Activated CD4-positive, alpha-beta T cell treated with anti-CD3 and anti-CD28 coated beads, Interleukin-2, amount 50 U/mL, for 1 hour (primary cell): ENCODE measurements around the gene ZSCAN12.
"Not testable (repeated sequence)": the region's sequence is repeated elsewhere in the genome, so short reads cannot be mapped to it uniquely, and the experiment has no call there.

Experiments used
- DNase-seq: peaks from one replicate; pipeline ENCODE4 v3.0.0-alpha.2; 2020

The ZSCAN12 gene

GRCh38 chr6:28393912-28394662 is 5.5 kb downstream of the ZSCAN12 start:
- no peak for DNase-seq

DNA sequence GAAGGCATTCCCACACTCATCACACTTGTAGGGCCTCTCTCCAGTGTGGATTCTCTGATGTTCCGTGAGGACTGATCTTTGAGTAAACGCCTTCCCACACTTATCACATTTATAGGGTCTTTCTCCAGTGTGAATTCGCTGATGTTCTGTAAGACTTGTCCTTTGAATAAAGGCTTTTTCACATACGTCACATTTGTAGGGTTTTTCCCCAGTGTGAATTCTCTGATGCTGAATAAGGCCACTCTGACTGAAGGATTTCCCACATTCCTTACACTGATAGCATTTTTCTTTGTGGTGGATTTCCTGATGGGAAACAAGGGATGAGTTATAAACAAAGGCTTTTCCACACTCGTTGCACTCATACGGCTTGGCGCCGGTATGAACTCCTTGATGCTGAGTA is 8.9 kb downstream of the ZSCAN12 start:
- no peak for DNase-seq

DNA sequence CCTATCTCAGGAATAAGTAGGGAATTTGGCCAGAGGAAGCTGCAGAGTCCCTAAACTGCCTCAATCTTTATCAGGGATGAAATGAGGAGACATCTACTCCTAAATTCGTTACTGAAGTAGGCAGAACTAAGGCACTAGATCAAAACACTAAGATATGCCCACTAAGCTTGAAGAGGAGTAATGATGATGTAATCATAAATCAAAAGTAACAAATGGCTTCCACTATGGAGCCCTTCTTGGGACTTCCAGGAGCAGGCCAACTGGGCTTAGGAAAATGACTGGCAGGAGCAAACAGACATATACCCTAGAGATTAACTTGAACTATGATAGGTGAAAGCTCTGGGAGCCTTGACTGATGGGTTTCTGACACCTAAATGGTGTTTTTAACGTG is 15.4 kb downstream of the ZSCAN12 start:
- no peak for DNase-seq

- DNase-seq, result no peak
Measured at GRCh38 chr6:28383235-28384142, 16.1 kb downstream of the ZSCAN12 start.

DNA sequence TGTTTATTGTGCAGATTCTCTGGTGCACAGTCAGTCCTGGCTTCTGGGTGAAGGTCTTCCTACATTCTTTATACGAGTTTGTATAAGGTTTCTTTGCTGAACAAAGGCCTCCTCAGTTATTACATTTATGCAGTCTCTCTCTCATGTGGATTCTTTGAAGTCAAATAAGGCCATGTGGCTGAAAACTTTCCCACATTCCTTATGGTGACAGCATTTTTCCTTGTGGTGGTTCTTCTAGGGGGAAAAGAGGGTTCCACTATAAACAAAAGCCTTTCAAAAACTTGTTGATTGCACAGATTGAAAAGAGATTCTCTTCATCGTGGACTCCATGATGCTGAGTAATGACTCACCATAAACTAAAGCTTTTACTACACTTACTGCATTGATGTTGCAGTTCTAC is 19.2 kb downstream of the ZSCAN12 start:
- DNase-seq, result no peak

DNA sequence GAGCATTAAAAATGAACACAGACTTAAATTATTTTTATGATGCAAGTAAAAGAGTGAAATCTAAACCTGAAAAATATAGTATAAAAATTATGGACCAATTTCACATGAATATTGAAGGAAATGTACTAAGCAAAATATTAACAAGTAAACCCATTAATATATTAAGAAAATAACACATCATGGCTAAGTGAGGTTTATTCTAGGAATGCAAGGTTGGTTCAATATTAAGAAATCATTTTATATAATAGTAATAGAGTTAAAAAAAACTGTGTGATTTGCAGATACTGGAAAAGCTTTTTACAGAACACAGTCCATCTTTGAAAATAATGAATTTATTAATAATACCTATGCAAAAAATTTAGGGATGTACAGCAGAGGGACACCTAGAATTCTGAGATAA is 20.9 kb downstream of the ZSCAN12 start:
- no peak for DNase-seq

DNA sequence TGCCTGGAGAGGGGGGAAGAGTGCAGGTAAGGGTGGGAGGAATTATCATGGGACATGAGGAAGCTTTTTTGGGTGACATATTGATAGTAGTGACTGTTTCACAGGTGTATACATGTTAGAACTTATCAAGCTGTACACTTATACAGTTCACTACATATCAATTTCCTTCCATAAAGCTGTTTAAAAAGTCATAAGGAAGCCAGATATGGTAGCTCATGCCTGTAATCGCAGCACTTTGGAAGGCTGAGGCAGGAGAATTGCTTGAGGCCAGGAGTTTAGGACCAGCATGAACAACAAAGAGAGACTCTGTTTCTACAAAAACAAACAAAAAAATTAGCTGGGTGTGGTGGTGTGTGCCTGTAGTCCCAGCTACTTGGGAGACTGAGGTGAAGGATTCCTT is 21.7 kb downstream of the ZSCAN12 start:
- DNase-seq, result no peak

- DNase-seq, result no peak
Measured at GRCh38 chr6:28373925-28374324, 25.6 kb downstream of the ZSCAN12 start.

DNA sequence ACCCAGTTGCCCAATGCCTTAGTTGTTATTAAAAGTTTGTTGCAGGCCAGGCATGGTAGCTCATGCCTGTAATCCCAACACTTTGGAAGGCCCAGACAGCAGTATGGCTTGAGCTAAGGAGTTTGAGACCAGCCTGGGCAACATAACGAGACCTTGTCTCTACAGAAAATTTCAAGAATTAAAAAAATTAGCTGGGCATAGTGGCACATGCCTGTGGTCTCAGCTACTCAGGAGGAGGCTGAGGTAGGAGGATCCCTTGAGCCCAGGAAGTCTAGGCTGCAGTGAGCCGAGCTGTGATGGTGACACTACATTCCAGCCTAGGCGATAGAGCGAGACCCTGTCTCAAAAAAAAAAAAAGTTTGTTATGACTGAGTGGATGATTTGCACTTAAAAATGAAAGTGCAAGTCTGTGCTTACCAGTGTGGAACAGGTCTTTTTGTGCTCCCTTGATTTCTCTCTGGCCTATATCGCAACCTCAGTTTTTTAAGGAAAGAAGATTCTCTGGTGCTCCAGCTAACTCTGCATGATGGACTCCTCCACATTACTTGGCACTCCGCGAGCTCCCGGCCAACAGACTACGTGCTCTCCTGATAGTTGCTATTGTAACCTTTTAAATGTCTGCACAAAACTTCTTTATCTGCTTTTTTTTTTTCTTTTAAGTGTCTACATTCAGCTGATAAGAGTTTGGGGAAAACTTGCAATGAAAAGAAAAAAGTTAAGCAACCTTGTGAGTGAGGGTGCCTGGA is 27.7 kb downstream of the ZSCAN12 start:
- DNase-seq, result no peak

DNA sequence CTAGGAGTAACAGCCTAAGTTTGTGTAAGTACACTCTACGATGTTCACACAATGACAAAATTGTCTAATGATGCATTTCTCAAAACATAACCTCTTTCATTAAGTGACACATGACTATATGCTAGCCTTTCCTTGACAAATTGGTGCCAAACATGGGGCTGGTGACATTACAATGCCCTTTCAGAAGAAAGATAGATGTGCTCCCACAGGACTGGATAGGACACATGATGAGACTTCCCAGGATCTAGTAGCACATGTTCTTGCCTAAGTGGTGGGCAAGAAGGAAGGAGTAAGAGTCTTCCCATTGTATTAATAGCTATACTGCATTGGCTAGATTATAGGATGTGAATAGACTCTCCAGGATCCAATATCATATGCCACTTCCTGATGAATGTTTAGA is 28.3 kb downstream of the ZSCAN12 start:
- DNase-seq, result no peak

- DNase-seq, result no peak
Measured at GRCh38 chr6:28370440-28370839, 29.1 kb downstream of the ZSCAN12 start.

GRCh38 chr6:28369463-28369862 is 30.1 kb downstream of the ZSCAN12 start:
- DNase-seq, result no peak

- DNase-seq, result no peak
Measured at GRCh38 chr6:28368522-28368921, 31.0 kb downstream of the ZSCAN12 start.

GRCh38 chr6:28365590-28365989 is 34.0 kb downstream of the ZSCAN12 start:
- DNase-seq, result not testable (repeated sequence)

GRCh38 chr6:28360961-28361360 is 38.6 kb downstream of the ZSCAN12 start:
- DNase-seq, result no peak

GRCh38 chr6:28359562-28359961 is 40.0 kb downstream of the ZSCAN12 start:
- not testable (repeated sequence) for DNase-seq

GRCh38 chr6:28357036-28357435 is 42.5 kb downstream of the ZSCAN12 start:
- DNase-seq, result no peak

DNA sequence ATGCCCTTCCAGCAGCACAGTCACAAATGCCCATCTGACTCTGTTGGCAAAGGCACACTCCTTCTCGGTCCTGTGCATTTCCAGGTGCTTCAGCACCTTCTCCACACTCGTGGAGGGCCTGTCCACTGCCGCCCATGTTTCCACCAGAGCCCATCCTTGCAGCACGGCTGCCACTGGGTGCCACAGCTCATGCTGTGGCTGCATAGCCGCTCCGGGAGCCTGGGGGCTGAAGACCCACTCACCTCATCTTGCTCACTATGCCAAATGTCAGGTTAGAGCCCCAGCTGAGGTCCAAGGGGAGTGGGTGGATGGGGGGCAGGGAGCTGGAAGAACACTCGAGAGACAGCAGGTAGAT is 42.9 kb downstream of the ZSCAN12 start:
- no peak for DNase-seq

DNA sequence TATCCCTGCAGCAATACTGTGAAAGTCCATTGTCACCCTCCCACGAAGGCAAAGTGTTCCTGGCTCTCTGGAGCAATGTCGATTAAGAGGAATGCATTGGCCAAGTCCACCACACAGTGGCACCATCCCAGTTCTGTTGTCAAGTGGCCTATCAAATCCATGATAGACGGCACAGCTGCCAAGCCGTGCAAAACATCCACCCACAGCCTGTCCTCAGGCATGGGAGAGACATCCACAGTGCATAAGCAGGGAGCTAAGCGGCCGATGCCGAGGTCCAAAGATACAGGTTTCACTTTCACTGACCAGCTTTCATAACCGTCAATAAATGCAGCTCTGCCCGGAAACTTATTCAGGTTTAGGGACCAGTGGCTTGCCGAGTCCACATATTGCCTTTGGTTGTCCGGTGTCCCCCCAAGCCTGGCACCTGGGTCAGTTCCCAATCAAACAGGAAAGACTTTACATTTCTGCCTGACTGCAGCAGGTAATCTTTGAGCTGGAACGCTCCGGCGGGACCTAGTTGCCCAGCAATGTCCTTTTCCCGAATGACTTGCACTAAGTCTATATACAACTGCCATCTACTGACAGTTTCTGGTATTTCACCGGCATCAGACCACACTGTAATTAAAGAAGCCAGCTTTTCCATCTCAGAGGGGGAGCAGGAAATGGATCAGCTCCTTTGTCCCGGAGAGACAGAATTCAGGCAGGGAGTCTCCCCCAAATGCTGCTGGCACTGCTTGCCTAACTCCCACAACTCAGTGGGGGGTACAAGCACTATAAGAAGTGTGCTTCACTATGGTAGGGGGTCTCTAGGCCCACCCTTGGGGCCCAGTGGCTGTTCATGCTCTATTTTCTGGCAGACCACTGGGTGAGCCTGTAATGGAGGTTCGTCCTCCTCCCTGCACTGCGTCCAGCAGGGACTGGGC is 43.5 kb downstream of the ZSCAN12 start:
- DNase-seq, result peak; percentile 44

DNA sequence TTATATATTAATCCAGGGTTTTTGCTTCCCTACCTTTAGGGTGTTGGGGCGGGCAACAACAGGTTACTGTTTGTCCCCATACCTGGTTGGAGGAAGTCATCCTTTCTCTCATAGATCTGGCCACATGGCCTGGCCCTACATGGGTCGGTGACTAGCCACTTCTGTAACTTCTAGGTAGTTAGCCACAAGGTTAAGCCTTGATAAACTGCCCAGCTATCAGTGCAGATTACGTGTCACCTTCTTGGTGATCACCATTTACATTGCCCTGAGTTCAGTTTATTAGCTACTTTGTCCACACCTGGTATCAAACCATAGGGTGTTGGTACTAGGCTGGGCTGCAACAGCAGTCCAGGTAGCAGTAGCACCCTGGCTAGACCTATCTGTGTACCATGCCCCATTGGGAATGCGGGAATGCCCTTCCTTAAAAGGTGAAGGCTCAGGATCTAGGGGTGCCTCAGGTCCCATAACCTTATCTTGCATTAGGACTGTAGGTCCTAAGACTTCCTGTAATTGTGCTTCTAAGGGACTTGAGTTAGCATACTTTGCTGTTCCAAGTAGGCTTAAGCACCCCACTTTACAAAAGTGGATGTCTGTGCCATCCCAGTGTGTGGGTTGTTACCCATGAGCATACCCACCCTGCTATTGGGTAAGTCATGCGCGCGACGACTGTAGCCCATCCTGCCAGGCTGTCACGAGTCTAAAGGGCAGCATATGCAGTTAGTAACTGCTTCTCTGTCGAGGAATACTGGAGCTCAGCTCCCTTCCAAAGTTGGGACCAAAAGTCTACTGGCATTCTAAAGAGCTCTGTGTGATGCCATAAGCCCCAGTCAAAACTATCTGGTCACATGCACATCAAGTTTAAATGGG is 44.6 kb downstream of the ZSCAN12 start:
- no peak for DNase-seq

DNA sequence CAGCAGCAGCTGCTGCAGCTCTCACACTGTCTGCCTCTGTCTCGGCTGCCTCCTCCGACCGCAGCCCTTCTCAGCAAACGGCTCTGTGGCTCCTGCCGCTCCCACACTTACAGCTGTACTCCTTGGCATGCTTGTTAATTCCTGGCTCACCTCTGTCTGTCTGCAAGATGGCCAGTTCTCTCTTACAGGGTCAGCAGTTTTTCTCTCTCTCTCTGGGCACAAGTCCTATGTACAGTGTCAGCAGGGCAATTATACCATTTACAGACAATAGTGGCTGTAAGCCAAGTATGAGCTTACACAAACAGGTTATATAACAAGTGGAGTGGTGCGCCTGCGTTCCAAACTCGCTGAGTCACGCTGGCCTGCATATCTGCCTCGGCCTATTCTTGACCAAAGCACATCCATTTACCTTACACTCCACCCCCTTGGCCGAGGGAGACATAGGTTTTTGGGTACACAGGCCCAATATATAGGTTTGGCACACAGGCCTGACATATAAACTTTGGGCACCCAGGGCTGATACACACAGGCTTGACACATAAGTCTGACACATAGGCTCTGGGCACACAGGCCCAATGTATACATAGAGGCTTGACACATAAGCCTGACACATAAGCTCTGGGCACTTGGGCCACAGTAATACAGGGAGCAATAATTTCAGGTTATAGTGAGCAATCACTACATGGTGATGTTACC is 45.4 kb downstream of the ZSCAN12 start:
- DNase-seq, result no peak
